Liver (tissue), 9 donors: ENCODE data around the gene CDKN2B-AS1. TPM values are rescaled to one million over a fixed set of nuclear protein-coding genes. Genes with fewer than 3 reads are reported as not detected.

Experiments
- DNase-seq: peaks from one replicate; pipeline ENCODE4 v3.0.0-alpha.2; 2017; ENCODE audit warnings: low spot score
- H3K27ac ChIP-seq, 2 donors: one replicate each; pipeline ENCODE4 v1.7.0; 2013; ENCODE audit warnings: inconsistent platforms in 2 of 2, low read length in 2 of 2, control low read depth in 1 of 2, low read depth in 1 of 2, mild to moderate bottlenecking in 1 of 2
- H3K27me3 ChIP-seq, 4 donors: one replicate each; pipeline versions ENCODE4 v1.6.1 to v1.7.0; 2013; ENCODE audit warnings: low read length in 3 of 4, inconsistent platforms in 1 of 4, mild to moderate bottlenecking in 1 of 4, moderate library complexity in 1 of 4; ENCODE audit not compliant: control insufficient read depth in 4 of 4, insufficient read depth in 4 of 4
- H3K36me3 ChIP-seq, 4 donors: one replicate each; pipeline versions ENCODE4 v1.6.1 to v1.7.0; 2013; ENCODE audit warnings: low read length in 3 of 4, mild to moderate bottlenecking in 3 of 4, low read depth in 1 of 4, moderate library complexity in 1 of 4; ENCODE audit not compliant: control insufficient read depth in 4 of 4, insufficient read depth in 3 of 4
- H3K4me1 ChIP-seq, 4 donors: one replicate each; pipeline versions ENCODE4 v1.6.1 to v1.7.0; 2013; ENCODE audit warnings: low read length in 3 of 4, mild to moderate bottlenecking in 3 of 4, moderate library complexity in 1 of 4; ENCODE audit not compliant: control insufficient read depth in 4 of 4, insufficient read depth in 4 of 4
- H3K4me3 ChIP-seq, 3 donors: one replicate each; pipeline versions ENCODE4 v1.6.1 to v1.7.0; 2013; ENCODE audit warnings: low read length in 3 of 3, control low read depth in 1 of 3, low read depth in 1 of 3, mild to moderate bottlenecking in 1 of 3
- H3K9ac ChIP-seq, 2 donors: one replicate each; pipeline ENCODE4 v1.7.0; 2013; ENCODE audit warnings: low read length in 2 of 2, mild to moderate bottlenecking in 2 of 2, moderate library complexity in 2 of 2, control low read depth in 1 of 2, low read depth in 1 of 2
- H3K9me3 ChIP-seq, 4 donors: one replicate each; pipeline versions ENCODE4 v1.6.1 to v1.7.0; 2013; ENCODE audit warnings: low read length in 3 of 4; ENCODE audit not compliant: control insufficient read depth in 4 of 4
- EGR1 ChIP-seq, 2 donors: IDR thresholded peaks; 2 replicates each; pipeline ENCODE4 v1.6.1; 2016 to 2018; ENCODE audit warnings: antibody characterized with exemption in 2 of 2, low read depth in 2 of 2
- FOXA1 ChIP-seq: IDR thresholded peaks from 2 replicates; pipeline ENCODE4 v1.6.1; 2016; ENCODE audit warnings: antibody characterized with exemption
- FOXA2 ChIP-seq: IDR thresholded peaks from 2 replicates; pipeline ENCODE4 v1.6.1; 2016; ENCODE audit warnings: antibody characterized with exemption
- GABPA ChIP-seq, 2 donors: IDR thresholded peaks in 1 of 2; conservative IDR thresholded peaks in 1 of 2; 2 replicates each; pipeline ENCODE4 v1.6.1; 2016; ENCODE audit warnings: antibody characterized with exemption in 2 of 2, mild to moderate bottlenecking in 1 of 2, moderate library complexity in 1 of 2
- HNF4A ChIP-seq, 2 donors: conservative IDR thresholded peaks; 2 replicates each; pipeline ENCODE4 v1.6.1; 2016; ENCODE audit warnings: antibody characterized with exemption in 2 of 2, mild to moderate bottlenecking in 2 of 2
- HNF4G ChIP-seq: IDR thresholded peaks from 2 replicates; pipeline ENCODE4 v1.6.1; 2016; ENCODE audit warnings: antibody characterized with exemption
- JUND ChIP-seq, 2 donors: IDR thresholded peaks; 2 replicates each; pipeline ENCODE4 v1.6.1; 2016; ENCODE audit warnings: antibody characterized with exemption in 2 of 2
- RXRA ChIP-seq, 2 donors: IDR thresholded peaks; 2 replicates each; pipeline ENCODE4 v1.6.1; 2017 to 2018; ENCODE audit warnings: antibody characterized with exemption in 2 of 2, mild to moderate bottlenecking in 1 of 2
- WGBS: extraction: QIAGEN DNeasy Blood & Tissue Kit; methylation state at CpG from one replicate; pipeline ENCODE4 v1.1.7; 2013; 5-methylcytosine and 5-hydroxymethylcytosine counted together
- polyA plus RNA-seq, 2 donors: library from polyadenylated mRNA; stranded (reverse) in 1 of 2; unstranded in 1 of 2; fragments of 200-250 nt in 1 of 2; fragments of >200 nt in 1 of 2; fragmentation: Nextera tagmentation in 1 of 2; extraction: Ambion mirVana in 1 of 2; gene quantifications; one replicate each; pipeline versions ENCODE4 v1.2.1 to v1.2.3, GENCODE V29; 2013 to 2015
- total RNA-seq, 2 donors: library from RNA; depleted of rRNA; stranded (reverse); fragments of >200 nt; gene quantifications; one replicate each; pipeline ENCODE4 v1.2.3, GENCODE V29; 2014
- TF ChIP-seq, protein P1 (sequence below): fragments of 150-350 bp; IDR thresholded peaks from 2 replicates; pipeline ENCODE4 v1.5.1; 2017; ENCODE audit warnings: improper control_type of control experiment, low read depth, low read length; ENCODE audit not compliant: missing input control
- TF ChIP-seq, protein P2 (sequence below): IDR thresholded peaks from 2 replicates; pipeline ENCODE4 v1.6.1; 2016; ENCODE audit warnings: antibody characterized with exemption
- TF ChIP-seq, protein P3 (sequence below): IDR thresholded peaks from 2 replicates; pipeline ENCODE4 v1.6.1; 2016; ENCODE audit warnings: antibody characterized with exemption, mild to moderate bottlenecking
- TF ChIP-seq, protein P4 (sequence below): IDR thresholded peaks from 2 replicates; pipeline ENCODE4 v1.6.1; 2016; ENCODE audit warnings: antibody characterized with exemption
- donor health status: healthy.
- donor health status: healthy.
- donor health status: healthy.
- donor health status: healthy.
- donor health status: healthy.

Gene CDKN2B-AS1
- total and polyA plus RNA-seq, 4 donors, result 0.08 to 0.42 TPM; not detected in 2

- 57% methylated on average over 25 of the region's 25 CpGs for WGBS
- no peaks in the 10 kb centered on the region for H3K36me3 ChIP-seq
- no peak overlapping the region for H3K9ac ChIP-seq
- TF ChIP-seq, protein P1, sequence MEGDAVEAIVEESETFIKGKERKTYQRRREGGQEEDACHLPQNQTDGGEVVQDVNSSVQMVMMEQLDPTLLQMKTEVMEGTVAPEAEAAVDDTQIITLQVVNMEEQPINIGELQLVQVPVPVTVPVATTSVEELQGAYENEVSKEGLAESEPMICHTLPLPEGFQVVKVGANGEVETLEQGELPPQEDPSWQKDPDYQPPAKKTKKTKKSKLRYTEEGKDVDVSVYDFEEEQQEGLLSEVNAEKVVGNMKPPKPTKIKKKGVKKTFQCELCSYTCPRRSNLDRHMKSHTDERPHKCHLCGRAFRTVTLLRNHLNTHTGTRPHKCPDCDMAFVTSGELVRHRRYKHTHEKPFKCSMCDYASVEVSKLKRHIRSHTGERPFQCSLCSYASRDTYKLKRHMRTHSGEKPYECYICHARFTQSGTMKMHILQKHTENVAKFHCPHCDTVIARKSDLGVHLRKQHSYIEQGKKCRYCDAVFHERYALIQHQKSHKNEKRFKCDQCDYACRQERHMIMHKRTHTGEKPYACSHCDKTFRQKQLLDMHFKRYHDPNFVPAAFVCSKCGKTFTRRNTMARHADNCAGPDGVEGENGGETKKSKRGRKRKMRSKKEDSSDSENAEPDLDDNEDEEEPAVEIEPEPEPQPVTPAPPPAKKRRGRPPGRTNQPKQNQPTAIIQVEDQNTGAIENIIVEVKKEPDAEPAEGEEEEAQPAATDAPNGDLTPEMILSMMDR, result no peak
- TF ChIP-seq EGR1 (IDR thresholded peaks at IDR 0.05; ENCODE audit: low read depth in 2 of 2), result no peak
- TF ChIP-seq, protein P2, sequence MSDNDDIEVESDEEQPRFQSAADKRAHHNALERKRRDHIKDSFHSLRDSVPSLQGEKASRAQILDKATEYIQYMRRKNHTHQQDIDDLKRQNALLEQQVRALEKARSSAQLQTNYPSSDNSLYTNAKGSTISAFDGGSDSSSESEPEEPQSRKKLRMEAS, result no peak
- TF ChIP-seq GABPA (IDR thresholded peaks at IDR 0.05 in 1 of 2, conservative IDR thresholded peaks at IDR 0.05 in 1 of 2), result no peak
- TF ChIP-seq FOXA2, result no peak
- TF ChIP-seq, protein P3, sequence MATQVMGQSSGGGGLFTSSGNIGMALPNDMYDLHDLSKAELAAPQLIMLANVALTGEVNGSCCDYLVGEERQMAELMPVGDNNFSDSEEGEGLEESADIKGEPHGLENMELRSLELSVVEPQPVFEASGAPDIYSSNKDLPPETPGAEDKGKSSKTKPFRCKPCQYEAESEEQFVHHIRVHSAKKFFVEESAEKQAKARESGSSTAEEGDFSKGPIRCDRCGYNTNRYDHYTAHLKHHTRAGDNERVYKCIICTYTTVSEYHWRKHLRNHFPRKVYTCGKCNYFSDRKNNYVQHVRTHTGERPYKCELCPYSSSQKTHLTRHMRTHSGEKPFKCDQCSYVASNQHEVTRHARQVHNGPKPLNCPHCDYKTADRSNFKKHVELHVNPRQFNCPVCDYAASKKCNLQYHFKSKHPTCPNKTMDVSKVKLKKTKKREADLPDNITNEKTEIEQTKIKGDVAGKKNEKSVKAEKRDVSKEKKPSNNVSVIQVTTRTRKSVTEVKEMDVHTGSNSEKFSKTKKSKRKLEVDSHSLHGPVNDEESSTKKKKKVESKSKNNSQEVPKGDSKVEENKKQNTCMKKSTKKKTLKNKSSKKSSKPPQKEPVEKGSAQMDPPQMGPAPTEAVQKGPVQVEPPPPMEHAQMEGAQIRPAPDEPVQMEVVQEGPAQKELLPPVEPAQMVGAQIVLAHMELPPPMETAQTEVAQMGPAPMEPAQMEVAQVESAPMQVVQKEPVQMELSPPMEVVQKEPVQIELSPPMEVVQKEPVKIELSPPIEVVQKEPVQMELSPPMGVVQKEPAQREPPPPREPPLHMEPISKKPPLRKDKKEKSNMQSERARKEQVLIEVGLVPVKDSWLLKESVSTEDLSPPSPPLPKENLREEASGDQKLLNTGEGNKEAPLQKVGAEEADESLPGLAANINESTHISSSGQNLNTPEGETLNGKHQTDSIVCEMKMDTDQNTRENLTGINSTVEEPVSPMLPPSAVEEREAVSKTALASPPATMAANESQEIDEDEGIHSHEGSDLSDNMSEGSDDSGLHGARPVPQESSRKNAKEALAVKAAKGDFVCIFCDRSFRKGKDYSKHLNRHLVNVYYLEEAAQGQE, result no peak
- TF ChIP-seq RXRA (IDR thresholded peaks at IDR 0.05), result no peak
- TF ChIP-seq, protein P4, sequence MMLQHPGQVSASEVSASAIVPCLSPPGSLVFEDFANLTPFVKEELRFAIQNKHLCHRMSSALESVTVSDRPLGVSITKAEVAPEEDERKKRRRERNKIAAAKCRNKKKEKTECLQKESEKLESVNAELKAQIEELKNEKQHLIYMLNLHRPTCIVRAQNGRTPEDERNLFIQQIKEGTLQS, result no peak
- no peak for TF ChIP-seq FOXA1
- no peak for TF ChIP-seq HNF4A (conservative IDR thresholded peaks at IDR 0.05)
- H3K4me1 ChIP-seq, result peaks cover 2 to 17% (median 8%) of the 10 kb centered on the region in 4 donors
- H3K4me3 ChIP-seq, result no peak overlapping the region
- no peak overlapping the region for H3K27ac ChIP-seq
- peaks cover 0 to 10% (median 0%) of the 10 kb centered on the region in 4 donors for H3K27me3 ChIP-seq
- H3K9me3 ChIP-seq, result no peaks in the 10 kb centered on the region
- DNase-seq, result no peak
Measured at GRCh38 chr9:22005021-22005701, 10.6 kb downstream of the CDKN2B-AS1 start.

DNA sequence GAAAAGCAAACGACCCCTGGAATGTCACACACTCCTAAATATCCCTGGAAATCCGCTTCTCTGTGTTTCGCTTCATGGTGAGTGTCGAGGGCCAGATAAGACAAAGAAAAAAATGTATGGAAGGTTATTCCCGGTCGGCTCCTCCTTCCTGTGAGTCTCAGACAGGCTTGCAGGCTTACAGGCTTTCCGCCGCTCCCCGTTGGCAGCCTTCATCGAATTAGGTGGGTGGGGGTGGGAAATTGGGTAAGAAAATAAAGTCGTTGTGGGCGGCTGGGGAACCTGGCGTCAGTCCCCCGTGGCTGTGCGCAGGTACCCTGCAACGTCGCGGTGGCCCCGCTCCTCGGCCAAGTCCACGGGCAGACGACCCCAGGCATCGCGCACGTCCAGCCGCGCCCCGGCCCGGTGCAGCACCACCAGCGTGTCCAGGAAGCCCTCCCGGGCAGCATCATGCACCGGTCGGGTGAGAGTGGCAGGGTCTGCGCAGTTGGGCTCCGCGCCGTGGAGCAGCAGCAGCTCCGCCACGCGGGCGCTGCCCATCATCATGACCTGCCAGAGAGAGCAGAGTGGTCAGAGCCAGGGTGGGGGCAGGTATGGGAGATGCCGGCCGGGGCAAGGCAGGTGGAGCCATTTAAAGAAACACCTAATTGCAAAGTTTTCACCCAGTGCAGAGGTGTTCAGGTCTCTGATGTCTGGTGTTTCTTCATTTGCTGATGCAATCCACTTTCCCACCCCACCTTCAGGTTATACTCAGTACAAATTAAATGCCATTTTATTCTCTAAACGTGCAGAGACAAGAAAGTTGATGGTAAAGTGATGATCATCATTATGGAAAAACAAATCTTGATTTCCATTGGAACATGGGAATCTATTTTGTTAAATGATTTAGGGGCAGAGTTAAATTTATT is 11.4 kb downstream of the CDKN2B-AS1 start:
- Histone ChIP-seq H3K36me3 (no peaks in the 10 kb centered on the region), H3K9ac (no peak overlapping the region), H3K27me3 (peaks cover 0 to 10% (median 0%) of the 10 kb centered on the region in 4 donors), H3K4me1 (peaks cover 2 to 17% (median 8%) of the 10 kb centered on the region in 4 donors), H3K4me3 (no peak overlapping the region), H3K9me3 (no peaks in the 10 kb centered on the region), H3K27ac (no peak overlapping the region)
- TF ChIP-seq GABPA (IDR thresholded peaks at IDR 0.05 in 1 of 2, conservative IDR thresholded peaks at IDR 0.05 in 1 of 2), result no peak
- TF ChIP-seq, protein P2, result no peak
- TF ChIP-seq, protein P4, result no peak
- no peak for TF ChIP-seq HNF4A (conservative IDR thresholded peaks at IDR 0.05)
- no peak for TF ChIP-seq HNF4G
- TF ChIP-seq JUND (IDR thresholded peaks at IDR 0.05), result no peak
- TF ChIP-seq, protein P1, result no peak
- no peak for TF ChIP-seq RXRA (IDR thresholded peaks at IDR 0.05)
- 41% methylated on average over 44 of the region's 44 CpGs for WGBS
- no peak for DNase-seq
